ENCODE results near the gene SAPCD2. TPM values are rescaled to one million over a fixed set of nuclear protein-coding genes. Genes with fewer than 3 reads are reported as not detected.

The SAPCD2 gene
- total and polyA plus RNA-seq, 9 of the 15 experiments (the other 6 are each of a cell fraction or from before 2014, with no cell fraction given) = 3.4 to 91.8 (median 18.8) TPM

DNA sequence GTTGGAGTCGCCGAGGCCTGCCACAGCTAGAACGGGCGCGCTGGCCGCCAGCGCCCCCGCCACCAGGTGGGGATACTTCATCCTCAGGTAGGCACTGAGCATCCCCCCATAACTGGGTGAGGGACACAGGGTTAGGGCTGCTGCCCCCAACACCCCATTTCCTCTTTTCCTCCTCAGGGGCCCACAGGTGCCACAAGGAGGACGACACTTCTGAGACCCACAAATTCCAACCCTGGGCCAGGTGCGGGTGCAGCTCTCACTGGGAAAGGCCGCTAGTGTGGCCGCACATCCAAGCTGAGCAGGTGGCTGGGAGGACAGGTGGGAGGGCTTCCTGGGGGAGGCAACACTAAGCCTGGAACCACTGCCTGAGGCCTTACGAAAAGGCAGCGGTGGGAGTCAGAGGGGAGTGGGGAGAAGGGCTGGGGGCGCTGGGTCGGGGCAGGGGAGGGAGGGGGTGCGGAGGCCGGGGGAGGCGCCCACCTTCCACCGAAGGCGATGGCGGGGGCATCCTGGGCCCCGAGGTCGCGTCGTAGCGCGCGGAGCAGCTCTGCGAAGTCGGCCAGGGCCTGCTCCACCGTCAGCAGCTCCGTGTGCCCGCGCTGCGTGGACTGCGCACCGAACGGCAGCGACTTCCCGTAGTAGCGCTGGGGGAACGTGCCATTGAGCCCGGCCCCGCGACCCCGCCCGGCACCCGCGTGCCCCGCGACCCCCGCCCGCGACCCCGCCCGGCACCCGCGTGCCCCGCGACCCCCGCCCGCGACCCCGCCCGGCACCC, 43.2 kb upstream of the SAPCD2 start:
- Histone ChIP-seq H3K4me2 (ENCODE audit: insufficient read depth, low read length) (peak overlapping the region; percentile 52), H3K9ac (ENCODE audit: insufficient read depth in 1 of 2, low read depth in 2 of 2, low read length in 2 of 2) (peak overlapping the region in 1 of 2 experiments; percentile 97; a peak in 3 of 4 replicates), H3K4me1 (replicated peaks in 1 of 2; ENCODE audit: control insufficient read depth in 2 of 2, insufficient read depth in 2 of 2, low read length in 2 of 2) (peaks cover 18 to 83% of the 10 kb centered on the region in 2 experiments), H3K9me1 (ENCODE audit: control insufficient read depth, insufficient read depth, low read length) (no peaks in the 10 kb centered on the region), H3K27ac (ENCODE audit: extremely low read depth, low read depth, low read length) (peak overlapping the region; percentile 46; the same call in 1 of the 3 replicates), H3K9me3 (replicated peaks; ENCODE audit: control insufficient read depth, insufficient read depth, low read depth, low read length) (no peaks in the 10 kb centered on the region), H3K27me3 (ENCODE audit: control insufficient read depth in 2 of 2, insufficient read depth in 2 of 2, low read length in 2 of 2) (no peaks in the 10 kb centered on the region), H2AFZ (ENCODE audit: low read depth, low read length) (no peak overlapping the region), H4K20me1 (replicated peaks; ENCODE audit: control insufficient read depth, insufficient read depth, low read length) (no peaks in the 10 kb centered on the region), H3K36me3 (ENCODE audit: control insufficient read depth, insufficient read depth, low read length) (peaks cover 50% of the 10 kb centered on the region; the same call in 2 of the 3 replicates), H3K79me2 (ENCODE audit: control insufficient read depth, insufficient read depth, low read length) (peaks cover 27% of the 10 kb centered on the region), H3K4me3 (peak overlapping the region; percentile 35; the same call in 1 of the 2 replicates)
- FAIRE-seq = no peak
- 70% methylated on average over 12 of the region's 66 CpGs for WGBS (ENCODE audit: insufficient coverage, low coverage, missing lambda C conversion rate)
- ATAC-seq = 0 out of 3 replicates have a peak, but pooled peaks have one; percentile 7
- CTCF ChIA-PET (ENCODE audit: low intra/inter-chr PET ratio) = no interaction called here
- intact Hi-C loops (cut with micrococcal nuclease) = no loop called here
- in situ Hi-C loops (cut with MboI) = no loop called here
- POLR2A ChIA-PET = interaction anchor here (0.6 to 0.9 kb wide), 5 partner anchors 14 to 464 kb away, joined by 3 to 5 read pairs (median 3); no protein-coding TSS in a partner anchor
- peak in 3 of 4 experiments; percentile 48 to 65 (median 62) for DNase-seq (ENCODE audit: extremely low read depth in 1 of 4, low spot score in 3 of 4)
- TSS peak; percentile 65 for BruUV-seq (replicated peaks)
- TF ChIP-seq CAMTA2 (CRISPR knock-in tag; conservative IDR thresholded peaks at IDR 0.05) (0 out of 2 replicates have a peak, but pooled peaks have one; percentile 36), GATAD2B (IDR thresholded peaks at IDR 0.05; ENCODE audit: borderline replicate concordance) (no peak), RCOR1 (IDR thresholded peaks at IDR 0.05; ENCODE audit: borderline replicate concordance in 1 of 2, low read depth in 2 of 2, low read length in 2 of 2) (0 out of 4 replicates have a peak, but pooled peaks of 1 of the 2 experiments have one; percentile 6), ZNF3 (CRISPR knock-in tag; IDR thresholded peaks at IDR 0.05) (no peak), ZBTB7A (IDR thresholded peaks at IDR 0.05; ENCODE audit: borderline replicate concordance, control insufficient read depth, low read depth, low read length) (peak; percentile 67; the same call in 1 of the 2 replicates), POLR2G (IDR thresholded peaks at IDR 0.05; ENCODE audit: low read depth, low read length) (peak; percentile 31; the same call in 1 of the 2 replicates), TRIM24 (IDR thresholded peaks at IDR 0.05) (no peak), HNRNPLL (IDR thresholded peaks at IDR 0.05; ENCODE audit: low read depth, low read length, poor library complexity, severe bottlenecking) (peak; percentile 96), PTRF (tag; IDR thresholded peaks at IDR 0.05) (no peak), E2F6 (IDR thresholded peaks at IDR 0.05; ENCODE audit: borderline replicate concordance in 1 of 2, extremely low read depth in 1 of 2, insufficient read depth in 1 of 2, insufficient read length in 1 of 2, low read depth in 1 of 2, low read length in 1 of 2, poor library complexity in 1 of 2, severe bottlenecking in 1 of 2) (peak; percentile 20 to 61), SPI1 (IDR thresholded peaks at IDR 0.05; ENCODE audit: borderline replicate concordance, low read depth, low read length) (peak; percentile 50; the same call in 1 of the 2 replicates), VEZF1 (CRISPR knock-in tag; IDR thresholded peaks at IDR 0.05) (no peak), NFYB (IDR thresholded peaks at IDR 0.05; ENCODE audit: extremely low read depth, insufficient read length) (no peak), ZFP36 (IDR thresholded peaks at IDR 0.05; ENCODE audit: low read depth, low read length, partially characterized antibody) (peak; percentile 93), RBFOX2 (IDR thresholded peaks at IDR 0.05; ENCODE audit: low read depth, low read length) (peak; percentile 58)
- TF ChIP-seq, protein P1, sequence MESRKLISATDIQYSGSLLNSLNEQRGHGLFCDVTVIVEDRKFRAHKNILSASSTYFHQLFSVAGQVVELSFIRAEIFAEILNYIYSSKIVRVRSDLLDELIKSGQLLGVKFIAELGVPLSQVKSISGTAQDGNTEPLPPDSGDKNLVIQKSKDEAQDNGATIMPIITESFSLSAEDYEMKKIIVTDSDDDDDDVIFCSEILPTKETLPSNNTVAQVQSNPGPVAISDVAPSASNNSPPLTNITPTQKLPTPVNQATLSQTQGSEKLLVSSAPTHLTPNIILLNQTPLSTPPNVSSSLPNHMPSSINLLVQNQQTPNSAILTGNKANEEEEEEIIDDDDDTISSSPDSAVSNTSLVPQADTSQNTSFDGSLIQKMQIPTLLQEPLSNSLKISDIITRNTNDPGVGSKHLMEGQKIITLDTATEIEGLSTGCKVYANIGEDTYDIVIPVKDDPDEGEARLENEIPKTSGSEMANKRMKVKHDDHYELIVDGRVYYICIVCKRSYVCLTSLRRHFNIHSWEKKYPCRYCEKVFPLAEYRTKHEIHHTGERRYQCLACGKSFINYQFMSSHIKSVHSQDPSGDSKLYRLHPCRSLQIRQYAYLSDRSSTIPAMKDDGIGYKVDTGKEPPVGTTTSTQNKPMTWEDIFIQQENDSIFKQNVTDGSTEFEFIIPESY (CRISPR knock-in tag; IDR thresholded peaks at IDR 0.05) = peak; percentile 88

Measured in K562 (cell line).